CD4-positive, alpha-beta T cell treated with Interleukin-4 for 4 hours (primary cell): ENCODE results near the gene PPP2R5E.
"Not testable (repeated sequence)": the region's sequence is repeated elsewhere in the genome, so short reads cannot be mapped to it uniquely, and the experiment has no call there.

ENCODE experiments used
- DNase-seq: peaks from one replicate; pipeline ENCODE4 v3.0.0-alpha.2; 2020

The PPP2R5E gene

DNA sequence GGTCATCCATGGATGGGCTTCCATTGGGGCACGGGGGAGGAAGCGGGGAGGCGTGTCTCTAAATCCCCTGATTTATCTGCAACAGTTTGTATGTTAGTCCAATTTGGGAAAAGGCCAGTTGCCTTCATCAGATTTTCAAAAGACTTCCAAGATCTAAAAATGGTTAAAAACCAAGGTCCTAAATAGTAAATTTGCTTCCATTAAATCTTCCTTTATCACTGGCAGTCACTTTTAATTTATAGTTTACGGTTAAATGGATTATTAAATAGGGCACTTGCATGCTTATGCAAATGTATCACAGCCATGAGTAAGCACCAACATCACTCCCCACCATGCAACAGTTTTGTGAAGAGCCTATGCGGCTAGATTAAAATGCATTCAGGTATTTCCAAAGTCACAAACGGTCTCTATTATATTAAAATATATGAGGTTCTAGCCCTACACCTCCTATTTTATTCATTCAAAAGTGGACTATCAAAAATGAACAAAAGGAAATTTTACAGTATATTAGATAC lies 116.3 kb downstream of the PPP2R5E start:
- DNase-seq, result no peak

DNA sequence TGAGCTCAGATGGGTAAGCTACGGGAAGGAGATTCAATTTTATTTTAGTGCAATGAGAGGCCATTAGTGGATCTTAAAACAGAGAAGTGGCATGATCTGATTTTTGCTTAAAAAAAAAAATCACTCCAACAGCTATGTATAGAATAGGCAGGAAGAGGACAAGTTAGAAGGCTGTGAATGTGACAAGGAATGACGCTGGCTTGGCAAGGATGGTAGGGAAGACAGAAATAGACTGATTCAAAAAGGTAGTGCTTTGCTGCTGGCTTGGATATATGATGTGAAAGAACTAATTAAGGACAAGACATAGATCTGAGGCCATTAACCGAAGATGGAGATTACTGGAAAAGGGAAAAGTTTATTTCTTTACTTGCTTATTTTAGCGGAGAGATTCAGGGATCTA lies 119.3 kb downstream of the PPP2R5E start:
- DNase-seq, result no peak

DNA sequence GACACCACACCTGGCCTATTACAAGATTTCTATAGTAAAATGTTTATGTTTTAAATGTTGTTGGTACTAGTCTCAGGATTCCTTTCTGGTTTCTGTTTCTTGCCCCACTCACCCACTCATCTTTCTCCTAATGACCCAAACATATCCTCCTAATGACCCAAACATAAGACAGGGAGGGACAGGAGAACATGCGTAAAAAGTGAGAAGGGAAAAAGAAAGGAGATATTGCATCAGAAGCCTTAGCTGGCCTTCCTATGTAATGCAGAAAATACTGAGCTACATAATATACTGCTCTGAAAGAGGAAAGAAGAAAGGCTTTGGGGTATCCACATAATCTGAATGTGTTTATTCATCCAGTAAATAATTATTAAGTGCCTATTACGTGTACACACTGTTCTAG lies 119.8 kb downstream of the PPP2R5E start:
- no peak for DNase-seq

DNA sequence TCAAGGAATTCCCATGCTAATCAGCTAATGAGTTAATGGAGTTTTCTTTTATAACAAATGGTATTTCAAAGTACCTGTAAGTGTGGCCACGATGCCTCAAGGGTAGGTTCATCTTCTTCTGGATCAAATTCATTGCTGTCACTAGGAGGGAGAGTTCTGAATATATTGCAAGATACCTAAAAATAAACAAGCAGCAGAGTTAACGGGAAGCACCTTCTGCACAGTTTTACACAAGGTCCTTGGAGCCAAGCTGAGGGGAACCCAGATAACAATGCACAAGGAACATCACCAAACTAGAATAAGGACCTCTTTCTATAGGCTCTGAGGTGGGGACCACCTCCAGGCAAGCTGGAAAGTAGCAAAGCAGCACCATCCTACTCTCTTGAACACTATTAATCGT lies 121.3 kb downstream of the PPP2R5E start:
- no peak for DNase-seq

DNA sequence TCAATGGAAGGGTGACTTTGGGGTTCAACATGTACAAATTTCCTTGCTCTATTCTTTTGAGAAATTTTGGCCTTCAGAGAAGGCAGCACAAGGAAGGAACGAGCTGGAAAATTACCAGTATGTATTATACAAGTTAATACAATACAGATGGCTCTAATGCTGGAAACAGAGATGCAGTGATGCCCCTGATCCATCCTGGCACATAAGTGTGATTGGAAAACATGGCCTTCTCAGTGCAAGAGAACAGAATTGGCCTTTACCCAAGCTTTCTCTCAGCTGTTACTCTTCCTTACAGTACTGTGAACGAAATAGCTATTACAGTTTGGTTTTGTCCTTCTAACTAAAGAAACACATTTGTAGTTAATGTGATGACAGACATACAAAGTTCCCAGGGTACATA lies 122.0 kb downstream of the PPP2R5E start:
- no peak for DNase-seq

DNA sequence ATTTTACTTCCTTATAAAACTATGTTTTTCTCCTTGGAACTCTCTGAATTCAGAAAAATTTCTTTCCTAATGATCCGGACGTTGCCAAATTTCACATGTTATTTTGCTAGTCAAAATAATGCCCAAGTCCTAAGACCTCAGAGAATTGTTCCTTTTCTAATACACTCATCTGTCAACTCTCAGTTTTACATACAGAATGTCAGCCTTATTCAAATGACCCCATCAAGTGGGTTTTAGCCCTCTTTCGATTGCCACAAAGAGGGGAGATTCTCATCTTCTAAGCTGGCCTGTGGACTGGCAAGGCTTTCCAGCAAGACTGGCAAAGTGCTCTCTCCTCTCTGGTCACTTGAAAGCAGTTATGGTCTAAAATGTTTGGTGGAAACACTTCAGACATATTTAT lies 125.2 kb downstream of the PPP2R5E start:
- no peak for DNase-seq

DNA sequence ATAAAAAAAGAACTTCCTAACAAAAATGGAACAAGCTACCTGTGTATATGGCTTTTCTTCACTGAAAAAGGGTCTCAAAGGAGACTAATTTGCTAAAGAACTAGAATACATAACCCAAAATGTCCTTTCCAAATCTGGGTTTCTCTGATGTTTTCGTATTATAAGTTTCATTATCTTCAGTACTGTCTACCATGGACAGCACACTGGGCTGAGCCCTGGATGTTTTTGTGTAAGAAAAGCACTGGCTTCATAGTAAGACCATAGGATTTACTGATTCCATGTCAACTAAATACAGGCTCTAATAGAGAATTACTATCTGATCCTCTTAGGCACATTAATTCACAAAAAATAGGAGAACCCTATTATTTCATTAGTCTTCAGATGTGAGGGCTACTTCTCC lies 130.2 kb downstream of the PPP2R5E start:
- DNase-seq, result no peak

DNA sequence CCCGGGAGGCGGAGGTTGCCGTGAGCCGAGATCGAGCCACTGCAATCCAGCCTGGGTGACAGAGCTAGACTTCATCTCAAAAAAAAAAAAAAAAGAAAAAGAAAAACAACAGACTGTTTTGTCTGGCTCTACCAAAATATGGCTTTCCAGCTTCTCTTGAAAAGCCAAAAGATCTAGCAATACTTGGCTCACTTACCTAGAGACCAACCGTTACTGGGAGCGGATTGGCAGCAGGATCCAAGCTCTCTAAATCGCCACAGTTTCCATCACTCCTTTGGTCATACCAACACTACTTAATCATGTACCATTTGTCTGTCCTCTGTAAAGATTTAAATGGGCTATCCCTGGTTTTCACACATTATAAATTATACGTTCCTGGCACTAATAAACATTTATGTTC lies 136.8 kb downstream of the PPP2R5E start:
- no peak for DNase-seq

DNA sequence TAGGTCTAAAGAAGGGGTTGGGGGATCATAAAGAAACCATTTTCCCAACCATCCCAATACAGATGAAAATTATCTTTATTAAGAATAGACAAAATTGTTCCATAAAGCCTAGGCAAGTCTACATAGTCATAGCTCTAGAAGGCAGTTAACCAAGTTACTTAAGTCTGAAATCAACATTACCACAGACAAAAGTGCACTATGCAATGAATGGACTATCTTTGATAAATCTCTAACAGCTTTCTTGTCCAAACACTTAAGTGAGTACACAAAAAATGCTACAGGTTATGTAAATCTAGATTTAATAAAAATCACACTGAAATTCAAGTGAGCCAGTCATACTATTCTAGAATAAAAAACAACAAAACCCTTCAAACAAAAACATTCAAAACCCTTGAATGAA lies 137.5 kb downstream of the PPP2R5E start:
- DNase-seq, result no peak

DNA sequence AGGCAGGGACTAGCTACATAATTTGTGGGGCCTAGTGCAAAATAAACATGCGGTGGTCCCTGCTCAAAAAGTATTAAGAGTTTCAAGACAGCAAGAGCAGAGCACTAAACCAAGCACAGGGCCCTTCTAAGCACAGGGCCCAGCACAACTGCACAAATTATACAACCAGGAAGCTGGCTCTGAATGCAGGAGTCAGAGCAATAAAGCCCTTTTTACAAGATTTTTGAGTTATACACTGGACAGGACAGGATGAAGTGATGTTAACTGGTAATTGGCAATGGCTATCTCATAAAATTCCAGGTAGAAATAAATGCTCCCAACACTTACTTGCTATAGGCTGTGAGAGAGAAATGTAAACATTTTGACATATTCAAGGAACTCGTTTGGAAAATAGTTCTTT lies 138.3 kb downstream of the PPP2R5E start:
- no peak for DNase-seq

DNA sequence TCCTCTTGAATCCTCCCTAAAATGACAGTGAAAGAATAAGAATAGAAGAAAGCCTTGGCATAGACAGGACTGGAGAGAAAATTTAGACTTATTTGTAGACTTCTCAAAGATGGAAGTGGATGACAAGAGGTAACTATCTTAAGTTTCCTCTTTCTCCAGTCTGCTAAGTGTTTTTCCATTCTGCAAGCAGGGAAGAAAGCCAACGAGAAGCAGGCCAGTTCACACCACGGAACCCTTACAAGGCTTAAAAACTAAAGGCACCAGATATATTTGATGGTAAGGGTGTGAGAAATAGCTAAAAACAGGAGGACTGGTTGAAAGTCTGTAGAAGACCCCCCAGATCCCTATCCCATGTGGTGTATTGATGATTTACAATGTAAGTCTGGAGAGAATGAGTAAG lies 141.5 kb downstream of the PPP2R5E start:
- DNase-seq, result no peak

DNA sequence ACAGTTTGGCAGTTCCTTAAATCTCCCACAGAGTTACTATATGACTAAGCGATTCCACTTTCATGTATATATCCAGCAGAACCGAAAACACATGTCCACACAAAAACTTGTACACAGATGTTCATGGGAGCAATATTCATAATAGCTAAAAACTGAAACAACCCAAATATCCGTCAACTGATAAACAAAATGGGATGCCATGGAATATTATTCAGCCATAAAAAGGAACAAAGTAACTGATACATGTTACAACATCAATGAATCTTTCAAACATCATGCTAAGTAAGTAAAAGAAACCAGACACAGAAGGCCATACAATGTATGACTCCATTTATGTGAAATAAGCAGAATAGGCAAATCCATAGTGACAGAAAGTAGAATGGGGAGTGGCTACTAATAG lies 144.2 kb downstream of the PPP2R5E start:
- DNase-seq, result no peak

DNA sequence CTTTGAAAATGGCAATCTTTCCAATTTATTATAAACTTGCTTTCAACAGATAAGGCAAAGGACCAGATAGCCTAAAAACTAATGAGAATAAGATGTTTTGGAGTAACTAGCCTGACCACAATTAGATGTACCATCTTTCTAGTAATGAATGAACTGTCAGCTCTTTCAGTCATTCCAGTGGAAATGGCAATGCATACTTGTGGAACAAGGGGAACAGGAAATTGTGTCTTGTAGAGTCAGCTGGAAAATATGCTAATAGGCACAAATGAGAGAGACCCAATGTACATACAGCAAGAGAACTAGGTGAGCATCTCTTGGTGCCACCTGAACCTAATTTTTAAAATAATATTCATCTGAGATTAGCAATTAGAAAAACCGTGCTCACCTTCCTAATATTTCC lies 148.3 kb downstream of the PPP2R5E start:
- DNase-seq, result no peak

DNA sequence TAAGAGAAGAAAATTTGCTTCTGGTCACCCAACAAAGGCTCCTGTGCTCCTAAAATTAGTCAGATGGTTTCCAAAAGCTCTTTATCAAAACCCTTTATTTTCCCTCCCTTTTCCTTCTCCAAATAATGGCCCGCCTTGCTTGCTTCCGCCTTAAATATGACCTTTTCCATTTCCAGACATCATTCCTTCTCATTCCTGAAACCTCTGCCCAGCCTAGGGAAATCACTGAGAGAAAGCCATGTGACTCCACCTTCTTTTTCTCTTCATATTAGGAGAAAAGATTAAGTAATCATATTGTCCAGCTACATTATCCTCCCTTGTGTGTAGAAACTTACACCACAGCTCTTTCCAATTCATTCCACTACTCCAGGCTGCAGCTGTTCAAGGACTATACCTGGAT lies 148.7 kb downstream of the PPP2R5E start:
- DNase-seq, result no peak

DNA sequence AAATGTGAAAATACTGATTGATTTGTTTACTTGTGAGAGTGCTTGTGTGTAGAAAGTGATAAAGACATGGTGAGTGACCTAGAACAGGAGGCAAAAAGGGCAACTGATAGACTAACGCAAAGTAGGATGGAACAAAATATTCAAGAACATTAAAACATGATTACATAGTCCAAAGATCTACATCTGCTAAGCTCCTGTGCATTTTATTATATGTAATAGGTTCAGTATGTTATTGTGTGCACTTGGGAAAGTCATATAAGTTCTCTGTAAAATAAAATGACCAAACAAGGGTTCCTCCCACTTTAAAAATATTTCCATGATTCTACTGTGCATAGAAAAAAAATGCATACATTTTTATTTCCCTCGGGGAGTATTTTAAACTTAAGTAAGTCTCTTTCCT lies 150.2 kb downstream of the PPP2R5E start:
- no peak for DNase-seq

DNA sequence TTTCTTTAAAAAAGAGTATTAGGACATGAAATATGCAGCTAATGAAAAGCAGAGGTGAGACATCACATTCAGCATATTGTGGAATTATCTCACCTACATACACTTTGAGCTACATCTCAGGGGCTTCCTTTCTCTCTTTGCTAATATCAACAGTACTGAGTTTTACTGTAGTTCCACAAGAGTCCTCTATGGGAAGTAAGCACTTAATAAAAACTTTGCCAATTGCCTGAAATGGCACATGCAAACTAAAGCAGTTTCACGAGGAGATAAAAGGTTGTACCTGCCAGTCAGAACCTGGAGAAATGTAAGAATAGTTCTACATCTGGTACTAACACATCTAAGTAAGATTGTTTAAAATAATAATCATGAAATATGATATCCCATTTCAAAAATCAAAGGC lies 150.9 kb downstream of the PPP2R5E start:
- no peak for DNase-seq

DNA sequence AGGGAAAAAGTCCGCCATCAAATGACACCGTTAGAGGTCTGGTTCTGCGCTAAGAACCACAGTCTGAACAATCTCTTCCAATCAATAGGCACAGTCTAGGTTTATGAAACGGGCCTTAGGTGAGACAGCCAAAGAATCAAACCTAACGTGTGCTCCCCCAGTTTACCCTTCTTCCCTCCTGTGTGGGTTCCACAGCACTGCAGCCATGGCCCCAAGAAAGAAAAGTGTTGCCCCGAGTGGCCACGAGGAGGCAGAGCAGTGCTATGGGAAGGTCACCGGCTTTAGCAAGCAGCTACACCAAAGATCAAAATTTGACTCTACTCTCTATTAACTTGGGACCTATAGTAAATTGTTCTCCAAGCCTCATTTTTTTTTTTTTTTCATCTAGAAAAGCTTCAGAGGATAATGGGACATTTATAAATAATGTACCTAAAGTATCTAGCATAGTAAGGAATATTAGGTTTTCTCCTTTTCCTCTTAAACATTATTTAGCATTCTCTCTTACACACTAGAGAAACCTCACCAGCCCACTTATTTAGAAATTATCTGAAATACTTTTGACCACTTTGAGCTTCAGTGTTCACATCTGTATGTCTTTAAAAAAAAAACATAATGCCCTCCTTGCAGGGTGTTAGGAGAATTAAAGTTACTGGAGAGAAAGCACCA lies 154.3 kb downstream of the PPP2R5E start:
- peak; percentile 39 for DNase-seq

DNA sequence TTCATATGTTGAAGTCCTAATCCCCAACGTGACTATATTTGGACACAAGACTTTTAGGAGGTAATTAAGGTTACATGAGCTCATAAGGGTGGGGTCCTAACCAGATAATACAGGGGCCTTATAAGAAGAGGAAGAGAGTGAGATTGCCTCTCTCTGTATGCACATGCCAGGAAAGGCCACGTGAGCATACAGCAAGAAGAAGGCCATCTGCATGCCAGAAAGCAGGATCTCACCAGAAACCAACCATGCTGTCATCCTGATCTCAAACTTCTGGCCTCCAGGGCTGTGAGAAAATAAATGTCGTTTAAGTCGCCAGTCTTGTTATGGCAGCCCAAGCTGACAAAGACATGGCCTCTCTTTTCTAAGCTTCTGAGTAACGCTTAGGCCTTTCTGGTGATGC lies 155.5 kb downstream of the PPP2R5E start:
- DNase-seq, result no peak

DNA sequence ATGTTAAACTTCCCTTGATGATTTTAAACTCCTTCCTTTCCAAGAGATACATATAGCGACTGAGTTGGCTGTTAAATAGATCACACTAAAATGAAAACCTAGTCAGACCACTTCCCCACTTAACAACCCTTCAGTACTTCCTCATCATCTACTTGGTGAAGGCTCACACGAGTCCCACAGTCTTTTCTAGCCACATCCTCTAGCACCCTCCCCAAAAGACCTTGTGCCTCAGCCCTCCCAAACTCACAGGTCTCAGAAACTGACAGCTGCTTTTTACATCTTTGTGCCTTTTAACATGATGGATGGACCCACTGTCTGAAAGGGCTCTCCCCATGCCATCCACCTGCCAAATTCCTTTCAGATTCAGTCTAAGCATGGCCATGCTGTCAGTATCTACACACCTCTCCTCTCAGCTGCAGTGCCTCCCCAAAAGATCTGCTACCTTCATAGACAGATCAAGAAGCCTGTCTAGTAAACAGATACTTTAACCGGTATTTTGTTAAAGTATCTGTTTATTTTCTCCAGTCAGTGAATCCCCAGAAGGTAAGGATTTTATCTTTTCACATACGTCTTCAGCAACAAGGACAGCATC lies 159.3 kb downstream of the PPP2R5E start:
- DNase-seq, result peak; percentile 10

DNA sequence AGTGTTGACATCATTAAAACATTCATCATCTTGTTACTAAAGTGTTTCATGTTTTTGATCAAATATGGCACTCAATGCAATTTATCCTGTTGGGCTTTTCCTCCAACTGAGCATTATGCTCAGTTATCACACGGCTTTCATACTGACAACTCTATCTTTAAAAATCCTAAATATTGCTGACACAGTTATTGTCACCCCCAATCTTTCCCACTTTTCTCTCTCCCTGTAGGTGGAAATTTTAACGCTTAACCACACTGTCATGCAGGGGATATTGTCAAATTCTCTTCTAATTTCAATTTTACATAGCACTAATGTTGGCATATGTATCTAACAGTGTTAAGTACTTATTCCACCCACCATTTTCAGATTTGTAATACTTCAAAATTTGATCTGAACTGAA lies 164.7 kb downstream of the PPP2R5E start:
- no peak for DNase-seq

DNA sequence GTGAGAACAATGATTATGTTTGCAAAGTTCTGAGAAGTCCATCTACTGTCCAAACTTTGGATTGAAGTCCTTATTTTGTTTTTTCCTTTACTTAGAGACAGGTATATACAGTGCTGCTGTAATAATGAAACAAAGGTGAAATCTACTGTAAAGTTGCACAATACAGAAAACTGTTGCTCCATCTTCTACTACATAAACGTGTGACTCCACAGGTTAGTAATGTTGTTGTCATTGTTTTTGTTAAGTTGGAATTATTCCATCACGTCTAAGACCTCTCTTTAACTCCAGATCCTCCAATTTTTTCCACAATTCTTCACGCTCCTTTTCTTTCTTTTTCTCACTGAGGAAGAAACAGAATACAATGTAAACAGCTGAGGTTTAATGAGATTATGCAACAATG lies 167.4 kb downstream of the PPP2R5E start:
- DNase-seq, result no peak

DNA sequence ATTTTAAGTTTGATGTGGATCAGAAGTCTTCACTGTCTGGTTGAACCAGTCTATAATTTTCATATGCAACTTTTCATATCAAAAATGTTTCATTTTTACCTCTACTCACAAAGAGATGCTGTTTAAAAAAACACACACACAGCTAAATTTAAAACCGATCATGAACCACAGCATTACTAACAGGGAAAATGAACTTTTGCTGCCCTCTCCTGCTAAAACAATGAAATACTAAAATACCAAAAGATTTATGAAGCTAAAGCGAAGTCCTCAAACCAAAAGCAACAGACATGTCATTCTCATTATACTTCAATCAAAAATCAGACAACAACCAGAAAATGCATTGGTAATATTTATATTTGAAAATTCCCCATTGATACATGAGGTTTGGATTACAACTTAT lies 171.6 kb downstream of the PPP2R5E start:
- DNase-seq, result not testable (repeated sequence)

DNA sequence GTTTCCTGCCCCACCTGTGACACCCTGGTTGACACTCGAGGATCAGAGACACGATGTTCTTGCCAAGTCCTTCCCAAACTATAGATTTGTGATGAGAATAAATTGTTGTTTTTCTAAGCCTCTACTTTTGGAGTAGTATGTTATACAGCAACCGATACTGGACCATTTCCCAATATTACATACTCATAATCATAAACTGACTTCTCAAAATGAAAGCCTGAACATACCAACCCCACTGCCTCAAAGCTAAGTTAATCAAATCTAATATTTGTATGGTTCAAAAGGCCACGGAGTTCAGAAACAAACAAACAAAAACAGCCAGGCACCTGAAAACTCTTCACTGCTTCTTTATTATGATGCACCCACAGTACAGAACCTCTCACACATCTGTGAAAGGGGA lies 172.1 kb downstream of the PPP2R5E start:
- DNase-seq, result no peak

DNA sequence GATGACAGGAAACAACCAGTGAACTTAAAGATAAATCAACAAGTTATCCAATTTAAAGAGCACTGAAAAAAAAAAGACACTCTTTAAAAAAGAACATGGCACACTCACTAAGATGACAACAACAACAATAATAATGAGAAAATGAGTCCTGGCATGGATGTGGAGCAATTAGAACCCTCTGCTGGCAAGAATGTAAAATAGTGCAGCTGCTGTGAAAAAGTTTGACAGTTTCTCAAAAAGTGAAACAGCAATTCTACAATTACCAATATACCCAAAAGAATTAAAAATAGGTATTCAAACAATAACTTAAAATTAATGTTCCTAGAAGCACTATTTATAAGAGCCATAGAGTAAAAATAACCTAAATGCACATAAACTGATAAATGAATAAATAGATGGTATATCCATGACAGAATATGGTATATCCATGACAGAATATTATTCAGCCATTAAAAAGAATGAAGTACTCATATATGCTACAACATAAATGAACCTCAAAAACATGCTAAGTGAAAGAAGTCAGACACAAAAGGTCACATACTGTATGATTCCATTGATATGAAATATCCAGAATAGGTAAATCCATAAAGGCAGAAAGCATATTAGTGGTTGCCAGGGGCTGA lies 175.3 kb downstream of the PPP2R5E start:
- no peak for DNase-seq

DNA sequence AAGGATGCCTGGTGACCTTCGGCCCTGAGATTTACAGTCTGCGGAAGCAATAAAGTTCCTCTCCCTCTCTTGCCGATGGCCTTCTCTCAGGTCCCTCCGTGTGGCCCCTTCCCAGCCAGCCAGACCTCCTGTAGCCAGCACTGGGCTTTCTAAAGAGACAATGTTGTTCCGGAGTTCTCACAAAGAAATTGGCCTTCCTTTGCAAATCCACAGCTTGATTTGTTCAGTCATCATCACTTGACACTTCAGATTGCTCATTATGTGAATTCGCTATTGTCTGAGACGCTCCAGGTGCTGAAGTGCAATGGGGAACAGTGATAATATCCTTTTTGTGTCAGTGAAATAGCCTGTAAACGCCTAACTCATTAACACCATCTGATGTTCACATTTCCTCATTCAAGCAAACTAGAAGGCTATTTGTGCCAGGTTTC lies 180.8 kb downstream of the PPP2R5E start:
- no peak for DNase-seq
